Uterus (tissue), 4 donors: Measurements from ENCODE around the gene WWOX. TPM values are rescaled to one million over a fixed set of nuclear protein-coding genes. Genes with fewer than 3 reads are reported as not detected.

Source experiments
- DNase-seq, 2 donors: peaks; one replicate each; pipeline ENCODE4 v3.0.0-alpha.2; 2019 to 2020
- H3K27ac ChIP-seq, 2 donors: fragments of 200-600 bp; sonication (generic); 1 replicate in 1 of 2; 2 replicates in 1 of 2; pipeline ENCODE4 v1.5.1; 2016 to 2018
- H3K27me3 ChIP-seq, 2 donors: fragments of 200-600 bp; sonication (generic); one replicate each; pipeline ENCODE4 v1.5.1; 2018 to 2019; ENCODE audit warnings: control low read depth in 1 of 2
- H3K36me3 ChIP-seq, 2 donors: fragments of 200-600 bp; sonication (generic); one replicate each; pipeline ENCODE4 v1.5.1; 2019; ENCODE audit warnings: control low read depth in 1 of 2
- H3K4me1 ChIP-seq, 2 donors: fragments of 200-600 bp; sonication (generic); one replicate each; pipeline ENCODE4 v1.5.1; 2018 to 2019; ENCODE audit warnings: control low read depth in 1 of 2
- H3K4me3 ChIP-seq, 2 donors: fragments of 200-600 bp; sonication (generic); 1 replicate in 1 of 2; 2 replicates in 1 of 2; pipeline ENCODE4 v1.5.1; 2018 to 2019; ENCODE audit warnings: mild to moderate bottlenecking in 1 of 2
- H3K9me3 ChIP-seq, 2 donors: fragments of 200-600 bp; sonication (generic); one replicate each; pipeline ENCODE4 v1.5.1; 2019; ENCODE audit warnings: control low read depth in 1 of 2
- CTCF ChIP-seq, 4 experiments: fragments of 200-600 bp in 2 of 4; fragments of 450-650 bp in 2 of 4; sonication (generic) in 2 of 4; IDR thresholded peaks; one replicate each; pipeline ENCODE4 v1.5.1; 2016 to 2019; ENCODE audit warnings: antibody characterized with exemption in 4 of 4, mild to moderate bottlenecking in 2 of 4, moderate library complexity in 1 of 4
- POLR2A ChIP-seq, 2 donors: fragments of 450-650 bp; IDR thresholded peaks; one replicate each; pipeline ENCODE4 v1.6.1; 2016; ENCODE audit warnings: antibody characterized with exemption in 2 of 2, mild to moderate bottlenecking in 1 of 2, moderate library complexity in 1 of 2
- intact Hi-C: fragments of 100-400 bp; cut with DNase I; formaldehyde crosslinking; loops from one replicate; pipeline ENCODE4 v1.15.1; 2023; ENCODE audit warnings: low total_unique reads
- total RNA-seq, 4 donors: library from RNA; depleted of rRNA in 3 of 4; stranded (reverse); fragments of >200 nt in 3 of 4; gene quantifications; one replicate each; pipeline versions ENCODE4 v1.1.0 to v1.2.4, GENCODE V29; 2014 to 2023
- donor health status: DM: yes; HTN: yes; CAD: no.

WWOX gene
- total RNA-seq, 4 donors from 2014 or later: 34.1 to 99.9 (median 55.8) TPM

- peaks cover 0 to 4% of the 10 kb centered on the region in 2 donors for H3K4me1 ChIP-seq
- no peak overlapping the region for H3K4me3 ChIP-seq
- no peaks in the 10 kb centered on the region for H3K36me3 ChIP-seq
- H3K27ac ChIP-seq: no peak overlapping the region
- intact Hi-C loops: no loop called here
- no peaks in the 10 kb centered on the region for H3K9me3 ChIP-seq
- no peak for TF ChIP-seq POLR2A (IDR thresholded peaks at IDR 0.05)
- TF ChIP-seq CTCF (IDR thresholded peaks at IDR 0.05): no peak
- no peaks in the 10 kb centered on the region for H3K27me3 ChIP-seq
- DNase-seq: no peak
Measured at GRCh38 chr16:78396046-78396445, 296.6 kb downstream of the WWOX start.

GRCh38 chr16:78396673-78397072, 297.2 kb downstream of the WWOX start:
- intact Hi-C loops: no loop called here
- H3K9me3 ChIP-seq: no peaks in the 10 kb centered on the region
- DNase-seq: no peak
- no peak overlapping the region for H3K27ac ChIP-seq
- peaks cover 0 to 4% of the 10 kb centered on the region in 2 donors for H3K4me1 ChIP-seq
- no peaks in the 10 kb centered on the region for H3K27me3 ChIP-seq
- no peak overlapping the region for H3K4me3 ChIP-seq
- H3K36me3 ChIP-seq: no peaks in the 10 kb centered on the region
- TF ChIP-seq CTCF (IDR thresholded peaks at IDR 0.05): no peak
- TF ChIP-seq POLR2A (IDR thresholded peaks at IDR 0.05): no peak

- TF ChIP-seq POLR2A (IDR thresholded peaks at IDR 0.05): no peak
- TF ChIP-seq CTCF (IDR thresholded peaks at IDR 0.05): no peak
- DNase-seq: no peak
- H3K27me3 ChIP-seq: no peaks in the 10 kb centered on the region
- no peaks in the 10 kb centered on the region for H3K9me3 ChIP-seq
- H3K27ac ChIP-seq: no peak overlapping the region
- H3K36me3 ChIP-seq: no peaks in the 10 kb centered on the region
- no peaks in the 10 kb centered on the region for H3K4me1 ChIP-seq
- intact Hi-C loops: no loop called here
- no peak overlapping the region for H3K4me3 ChIP-seq
Measured at GRCh38 chr16:78399384-78399783, 299.9 kb downstream of the WWOX start.

GRCh38 chr16:78402833-78403232, 303.4 kb downstream of the WWOX start:
- intact Hi-C loops: no loop called here
- TF ChIP-seq POLR2A (IDR thresholded peaks at IDR 0.05) (no peak), CTCF (IDR thresholded peaks at IDR 0.05) (no peak)
- DNase-seq: no peak

GRCh38 chr16:78405040-78405439, 305.6 kb downstream of the WWOX start:
- Histone ChIP-seq H3K9me3 (no peaks in the 10 kb centered on the region), H3K4me1 (no peaks in the 10 kb centered on the region), H3K36me3 (no peaks in the 10 kb centered on the region), H3K27me3 (no peaks in the 10 kb centered on the region), H3K27ac (no peak overlapping the region), H3K4me3 (no peak overlapping the region)
- DNase-seq: no peak
- TF ChIP-seq POLR2A (IDR thresholded peaks at IDR 0.05) (no peak), CTCF (IDR thresholded peaks at IDR 0.05) (no peak)
- intact Hi-C loops: no loop called here

More at GRCh38 chr16:78402833-78403232, 303.4 kb downstream of the WWOX start:
- H3K4me3 ChIP-seq: no peak overlapping the region
- H3K27me3 ChIP-seq: no peaks in the 10 kb centered on the region
- no peak overlapping the region for H3K27ac ChIP-seq
- no peaks in the 10 kb centered on the region for H3K9me3 ChIP-seq
- H3K36me3 ChIP-seq: no peaks in the 10 kb centered on the region
- no peaks in the 10 kb centered on the region for H3K4me1 ChIP-seq
